Kasumi-1 (cell line): ENCODE results near the gene NEK11.
"Not testable (repeated sequence)": the region's sequence is repeated elsewhere in the genome, so short reads cannot be mapped to it uniquely, and the experiment has no call there.

ENCODE experiments used
- DNase-seq, 2 experiments: peaks; one replicate each; lab custom pipeline; 2025; lab: John Stamatoyannopoulos, UW

Gene NEK11

DNA sequence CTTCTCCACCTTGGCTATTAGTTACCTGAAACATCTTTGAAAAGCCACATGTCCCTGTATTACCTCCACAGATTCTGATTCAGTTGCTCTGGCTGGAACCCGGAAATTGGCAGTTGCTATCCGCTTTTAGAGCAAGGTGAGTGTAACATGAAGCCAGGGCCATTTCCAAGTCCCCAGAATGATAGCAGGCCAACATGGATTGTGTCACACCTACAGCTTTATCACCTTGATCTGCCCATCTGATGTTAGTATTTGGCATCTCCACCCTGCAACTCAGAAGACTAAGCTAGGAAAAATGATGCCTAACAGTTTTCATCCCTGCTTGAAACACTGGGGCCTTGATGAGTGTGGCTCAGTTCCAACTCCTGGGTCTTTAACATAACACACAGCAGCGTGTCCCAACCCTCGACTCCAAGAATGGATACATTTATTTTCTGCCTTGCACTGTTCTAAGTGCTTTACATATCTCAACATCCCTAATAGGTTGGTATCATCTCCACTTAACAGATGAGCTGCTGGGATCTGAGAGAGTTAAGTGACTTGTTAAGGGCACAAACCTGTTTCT lies 333.6 kb downstream of the NEK11 start:
- DNase-seq: no peak

DNA sequence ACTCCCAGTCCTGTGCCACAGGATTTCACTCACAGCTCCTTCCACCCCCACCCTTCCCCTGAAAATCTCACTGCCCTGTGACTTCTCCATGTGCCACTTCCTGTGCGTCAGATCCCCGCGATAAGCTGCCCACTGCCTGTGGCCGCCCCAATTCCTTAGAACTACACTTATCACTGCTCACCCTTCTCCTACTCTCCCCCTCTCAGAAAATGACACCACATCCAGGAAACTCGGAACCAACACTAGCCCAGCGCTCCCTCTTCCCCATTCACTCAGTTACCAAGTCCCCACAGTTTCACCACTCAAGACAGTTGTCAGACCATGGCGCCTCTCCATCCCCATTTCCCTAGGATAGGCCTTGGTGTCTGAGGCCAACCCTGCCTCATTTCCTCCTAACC lies 334.4 kb downstream of the NEK11 start:
- not testable (repeated sequence) for DNase-seq

GRCh38 chr3:131361464-131362421 lies 335.1 kb downstream of the NEK11 start:
- DNase-seq: no peak

DNA sequence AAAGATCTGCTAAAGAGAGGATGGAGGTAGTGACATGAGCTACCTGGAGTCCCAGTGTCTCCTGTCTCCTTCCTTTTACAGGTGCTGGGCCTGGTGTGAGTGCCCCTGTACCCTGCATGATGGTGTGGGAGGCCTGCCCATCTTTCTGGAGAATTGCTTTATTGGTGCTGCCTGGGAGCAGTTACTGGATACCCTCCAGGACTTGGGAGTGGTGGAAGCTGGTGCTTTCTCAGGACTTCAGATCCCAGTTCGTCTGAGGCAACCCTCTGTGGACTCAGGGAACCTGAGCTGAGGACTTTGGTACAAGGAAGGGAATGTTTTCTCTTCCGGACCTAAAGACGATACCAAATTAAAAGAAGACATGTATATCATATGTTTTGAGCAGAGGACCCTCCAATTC lies 336.6 kb downstream of the NEK11 start:
- no peak for DNase-seq

GRCh38 chr3:131370935-131371687 lies 344.4 kb downstream of the NEK11 start:
- DNase-seq: no peak

GRCh38 chr3:131371688-131372066 lies 345.0 kb downstream of the NEK11 start:
- DNase-seq: no peak

DNA sequence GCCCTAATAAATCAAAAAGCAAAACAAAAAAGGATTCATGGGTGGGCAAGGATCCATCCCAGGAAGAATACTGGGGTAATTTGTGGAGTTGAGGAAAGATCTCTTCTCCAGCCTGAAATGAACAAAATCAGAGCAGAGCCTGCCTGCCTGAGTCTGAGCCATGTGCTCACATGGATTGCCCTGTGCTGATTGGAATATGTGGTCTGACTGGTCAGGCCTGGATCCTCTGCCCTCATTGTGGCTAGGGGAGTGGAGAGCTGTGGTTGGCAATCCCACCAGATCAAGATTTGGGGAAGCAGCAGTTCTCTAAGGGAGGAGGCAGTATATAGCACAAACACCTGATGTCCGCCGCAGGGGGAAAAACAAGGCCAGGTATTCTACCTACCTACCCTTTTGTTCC lies 348.1 kb downstream of the NEK11 start:
- no peak for DNase-seq

DNA sequence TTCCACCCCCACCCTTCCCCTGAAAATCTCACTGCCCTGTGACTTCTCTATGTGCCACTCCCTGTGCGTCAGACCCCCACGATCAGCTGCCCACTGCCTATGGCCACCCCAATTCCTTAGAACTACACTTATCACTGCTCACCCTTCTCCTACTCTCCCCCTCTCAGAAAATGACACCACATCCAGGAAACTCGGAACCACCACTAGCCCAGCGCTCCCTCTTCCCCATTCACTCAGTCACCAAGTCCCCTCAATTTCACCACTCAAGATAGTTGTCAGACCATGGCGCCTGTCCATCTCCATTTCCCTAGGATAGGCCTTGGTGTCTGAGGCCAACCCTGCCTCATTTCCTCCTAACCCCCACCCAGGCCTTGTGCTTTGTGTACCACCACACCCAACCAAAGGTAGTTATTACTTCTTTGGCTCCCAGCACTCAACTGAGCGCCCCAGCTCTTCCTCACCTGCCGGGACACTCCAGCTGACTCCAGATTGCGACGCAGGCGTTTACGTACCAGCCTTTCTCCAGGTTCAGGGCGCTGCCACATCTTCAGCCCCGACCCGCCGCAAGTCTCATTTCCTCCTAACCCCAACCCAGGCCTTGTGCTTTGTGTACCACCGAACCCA lies 354.3 kb downstream of the NEK11 start:
- DNase-seq: not testable (repeated sequence)

DNA sequence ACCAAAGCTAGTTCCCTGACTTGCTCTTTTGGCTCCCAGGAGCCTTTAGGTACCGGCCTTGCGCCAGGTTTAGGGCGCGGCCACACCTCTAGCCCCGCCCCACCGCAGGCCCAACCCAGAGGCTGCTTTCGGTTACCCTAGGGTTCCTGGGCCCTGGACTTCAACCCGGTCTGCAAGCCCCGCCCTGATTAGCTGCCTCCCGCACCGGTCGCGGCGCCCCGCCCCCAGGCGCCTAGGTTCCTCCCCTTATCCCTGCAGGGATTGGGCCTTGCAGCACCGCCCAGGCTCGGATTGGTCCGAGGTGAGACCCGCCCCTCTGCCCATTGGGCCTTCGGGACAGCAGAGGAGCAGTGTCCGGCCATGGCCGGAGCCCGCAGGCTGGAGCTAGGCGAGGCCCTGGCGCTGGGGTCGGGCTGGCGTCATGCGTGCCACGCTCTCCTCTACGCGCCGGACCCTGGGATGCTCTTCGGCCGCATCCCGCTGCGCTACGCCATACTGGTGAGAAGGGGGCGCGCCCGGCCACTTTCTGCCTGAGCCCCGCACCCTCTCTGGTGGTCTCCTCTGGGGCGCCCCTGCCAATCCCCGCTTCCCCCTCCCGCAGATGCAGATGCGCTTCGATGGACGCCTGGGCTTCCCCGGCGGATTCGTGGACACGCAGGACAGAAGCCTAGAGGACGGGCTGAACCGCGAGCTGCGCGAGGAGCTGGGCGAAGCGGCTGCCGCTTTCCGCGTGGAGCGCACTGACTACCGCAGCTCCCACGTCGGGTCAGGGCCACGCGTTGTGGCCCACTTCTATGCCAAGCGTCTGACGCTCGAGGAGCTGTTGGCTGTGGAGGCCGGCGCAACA lies 355.0 kb downstream of the NEK11 start, which contains the start of gene NUDT16:
Gene NUDT16, plus strand, starts transcription at position 330 of the 847 bp plus-strand sequence. Its CDS starts 31 bp downstream, at position 361.
- peak; percentile 96 to 97 for DNase-seq

- peak; percentile 88 to 93 for DNase-seq
Observed at GRCh38 chr3:131386429-131387165, 359.9 kb downstream of the NEK11 start.

GRCh38 chr3:131387796-131388489 lies 361.3 kb downstream of the NEK11 start:
- DNase-seq: no peak

- DNase-seq: no peak
Observed at GRCh38 chr3:131388490-131388799, 361.8 kb downstream of the NEK11 start.

DNA sequence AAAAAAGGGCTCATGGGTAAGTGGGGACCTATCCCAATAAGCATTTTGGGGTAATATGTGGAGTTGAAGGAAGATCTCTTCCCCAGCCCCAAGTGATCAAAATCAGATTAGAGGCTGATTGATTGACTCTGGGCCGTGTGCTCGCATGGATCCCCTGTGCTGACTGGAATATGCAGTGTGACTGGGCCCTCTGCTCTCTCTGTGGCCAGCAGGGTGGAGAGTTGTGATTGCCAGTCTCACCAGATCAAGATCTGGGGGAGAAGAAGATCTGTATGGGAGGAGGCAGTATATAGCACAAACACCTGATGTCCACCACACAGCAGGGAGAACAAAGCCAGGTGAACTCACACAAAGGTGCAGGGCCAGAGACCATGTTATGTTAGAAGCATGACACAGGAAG lies 363.7 kb downstream of the NEK11 start:
- no peak for DNase-seq

DNA sequence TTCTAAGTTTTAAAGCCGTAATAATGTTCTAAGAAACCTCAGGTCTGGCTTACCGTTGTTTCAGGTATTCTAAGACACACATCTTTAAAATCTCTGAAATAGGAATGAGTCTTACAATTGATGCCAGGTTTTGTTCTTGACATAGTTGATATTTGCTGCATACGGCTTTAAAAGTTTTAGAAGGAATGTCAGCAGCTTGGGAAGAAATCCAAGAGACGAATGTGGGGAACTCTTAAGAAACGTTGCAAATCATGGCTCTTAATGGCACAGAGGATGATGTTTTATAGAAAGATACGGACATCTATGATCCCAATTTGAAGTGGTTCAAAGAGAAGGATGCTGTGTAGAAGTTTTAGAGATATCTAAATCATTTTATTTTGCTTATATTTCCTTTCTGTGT lies 366.4 kb downstream of the NEK11 start:
- DNase-seq: no peak

- DNase-seq: no peak
Observed at GRCh38 chr3:131393868-131394267, 367.2 kb downstream of the NEK11 start.

DNA sequence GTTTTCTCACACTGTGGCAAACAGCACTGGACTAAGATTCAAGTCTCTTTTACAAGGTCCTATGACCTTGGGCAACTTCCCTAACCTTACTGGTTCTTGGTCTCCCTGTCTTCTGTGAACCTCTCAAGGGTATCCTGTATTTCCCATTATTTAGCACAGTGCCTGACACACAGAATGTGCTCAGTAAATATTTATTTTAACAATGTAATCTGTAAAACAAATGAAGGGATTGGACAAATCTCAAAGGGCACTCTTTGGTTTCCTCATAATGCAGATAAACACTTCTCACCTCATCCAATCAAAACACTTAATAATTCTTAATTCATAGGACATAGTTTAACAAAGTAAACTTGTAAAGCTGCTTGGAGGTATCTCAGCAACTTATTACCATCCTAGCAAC lies 367.7 kb downstream of the NEK11 start:
- no peak for DNase-seq

DNA sequence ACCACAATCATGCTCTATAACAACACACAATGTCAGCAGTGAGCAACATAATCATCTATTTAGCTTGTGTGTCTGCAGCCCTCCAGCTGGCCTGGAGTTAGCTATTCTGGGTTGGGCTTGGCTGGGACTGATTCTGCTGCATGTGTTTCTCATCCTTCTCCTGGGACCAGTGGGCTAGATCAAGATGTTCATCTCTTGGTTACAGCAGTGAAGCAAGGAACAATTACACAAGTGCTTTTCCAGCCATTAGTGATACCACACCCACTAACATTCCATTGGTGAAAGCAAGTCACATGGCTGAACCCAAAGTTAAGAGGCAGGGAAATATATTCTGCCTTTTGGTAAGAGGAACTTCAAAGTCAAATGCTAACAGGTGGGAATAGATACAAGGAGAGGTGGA lies 369.5 kb downstream of the NEK11 start:
- DNase-seq: no peak

DNA sequence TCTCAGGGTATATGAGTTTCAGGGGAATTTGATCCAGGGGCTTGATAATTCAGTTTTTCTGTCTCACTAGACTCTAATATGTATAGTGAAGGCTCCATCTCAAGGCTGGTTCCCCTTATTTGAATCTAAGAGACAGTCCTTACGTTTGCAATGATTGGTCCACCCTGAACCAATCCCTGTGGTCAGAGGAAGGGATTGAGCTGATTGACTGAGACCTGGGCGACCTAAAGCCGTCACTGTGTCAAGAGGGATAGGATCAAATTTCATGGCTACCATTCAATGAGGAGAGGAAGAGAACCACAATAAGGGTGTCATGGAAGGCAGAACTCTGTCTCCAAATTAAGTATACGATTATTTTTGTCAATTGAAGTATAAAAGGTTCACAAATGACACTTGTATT lies 371.2 kb downstream of the NEK11 start:
- no peak for DNase-seq
